ENCODE measurements around the gene OGFOD3. TPM values are rescaled to one million over a fixed set of nuclear protein-coding genes. Genes with fewer than 3 reads are reported as not detected.
"Not testable (repeated sequence)": the region's sequence is repeated elsewhere in the genome, so short reads cannot be mapped to it uniquely, and the experiment has no call there.

OGFOD3 gene
- total RNA-seq, 4 donors from 2014 or later = 12.4 to 30.1 (median 24.0) TPM

GRCh38 chr17:82376042-82376730, 42.2 kb downstream of the OGFOD3 start:
- no peaks in the 10 kb centered on the region for H3K9me3 ChIP-seq
- no peak overlapping the region for H3K4me3 ChIP-seq
- DNase-seq = no peak
- TF ChIP-seq POLR2A (IDR thresholded peaks at IDR 0.05) = no peak
- TF ChIP-seq CTCF (IDR thresholded peaks at IDR 0.05) = no peak
- H3K4me1 ChIP-seq = peaks cover 0 to 10% (median 4%) of the 10 kb centered on the region in 4 donors
- H3K27ac ChIP-seq = no peak overlapping the region
- H3K36me3 ChIP-seq = no peaks in the 10 kb centered on the region
- peaks cover 0 to 29% of the 10 kb centered on the region in 2 donors for H3K27me3 ChIP-seq

GRCh38 chr17:82375359-82376041, 42.9 kb downstream of the OGFOD3 start:
- H3K36me3 ChIP-seq = no peaks in the 10 kb centered on the region
- peaks cover 0 to 17% (median 7%) of the 10 kb centered on the region in 4 donors for H3K4me1 ChIP-seq
- no peak overlapping the region for H3K27ac ChIP-seq
- TF ChIP-seq POLR2A (IDR thresholded peaks at IDR 0.05) (no peak), CTCF (IDR thresholded peaks at IDR 0.05) (no peak)
- no peak overlapping the region for H3K4me3 ChIP-seq
- no peak for DNase-seq
- peaks cover 0 to 36% of the 10 kb centered on the region in 2 donors for H3K27me3 ChIP-seq
- no peaks in the 10 kb centered on the region for H3K9me3 ChIP-seq

- no peak for DNase-seq
- no peak overlapping the region for H3K4me3 ChIP-seq
- H3K27ac ChIP-seq = no peak overlapping the region
- peaks cover 0 to 37% of the 10 kb centered on the region in 2 donors for H3K27me3 ChIP-seq
- no peaks in the 10 kb centered on the region for H3K36me3 ChIP-seq
- peaks cover 0 to 19% (median 9%) of the 10 kb centered on the region in 4 donors for H3K4me1 ChIP-seq
- no peak for TF ChIP-seq CTCF (IDR thresholded peaks at IDR 0.05)
- TF ChIP-seq POLR2A (IDR thresholded peaks at IDR 0.05) = no peak
- H3K9me3 ChIP-seq = no peaks in the 10 kb centered on the region
Measured at GRCh38 chr17:82374626-82375331, 43.6 kb downstream of the OGFOD3 start.

GRCh38 chr17:82373731-82374625, 44.4 kb downstream of the OGFOD3 start:
- no peaks in the 10 kb centered on the region for H3K36me3 ChIP-seq
- no peak overlapping the region for H3K27ac ChIP-seq
- H3K27me3 ChIP-seq = peaks cover 0 to 37% of the 10 kb centered on the region in 2 donors
- no peak for DNase-seq
- no peaks in the 10 kb centered on the region for H3K9me3 ChIP-seq
- peaks cover 0 to 19% (median 9%) of the 10 kb centered on the region in 4 donors for H3K4me1 ChIP-seq
- TF ChIP-seq CTCF (IDR thresholded peaks at IDR 0.05) = no peak
- TF ChIP-seq POLR2A (IDR thresholded peaks at IDR 0.05) = no peak
- no peak overlapping the region for H3K4me3 ChIP-seq

- H3K4me3 ChIP-seq, H3K9me3 ChIP-seq, H3K36me3 ChIP-seq, DNase-seq, H3K27ac ChIP-seq: not testable (repeated sequence)
- H3K27me3 ChIP-seq = peaks cover 0 to 37% of the 10 kb centered on the region in 2 donors
- H3K4me1 ChIP-seq = peaks cover 0 to 19% (median 9%) of the 10 kb centered on the region in 4 donors
Measured at GRCh38 chr17:82373072-82373452, 45.3 kb downstream of the OGFOD3 start.

Measured in Peyer's patch (tissue), 4 donors.